GM20000 (cell line): Measurements from ENCODE around the gene PEX3.
"Not testable (repeated sequence)": the region's sequence is repeated elsewhere in the genome, so short reads cannot be mapped to it uniquely, and the experiment has no call there.

Source experiments
- DNase-seq: peaks from one replicate; pipeline ENCODE4 v3.0.0; 2012; ENCODE audit warnings: low spot score
- TF ChIP-seq, protein P1 (sequence below): IDR thresholded peaks from 2 replicates; pipeline ENCODE4 v1.5.1; 2012; ENCODE audit warnings: mild to moderate bottlenecking, control low read depth; ENCODE audit errors: extremely low read depth, missing control alignments

The PEX3 gene

DNA sequence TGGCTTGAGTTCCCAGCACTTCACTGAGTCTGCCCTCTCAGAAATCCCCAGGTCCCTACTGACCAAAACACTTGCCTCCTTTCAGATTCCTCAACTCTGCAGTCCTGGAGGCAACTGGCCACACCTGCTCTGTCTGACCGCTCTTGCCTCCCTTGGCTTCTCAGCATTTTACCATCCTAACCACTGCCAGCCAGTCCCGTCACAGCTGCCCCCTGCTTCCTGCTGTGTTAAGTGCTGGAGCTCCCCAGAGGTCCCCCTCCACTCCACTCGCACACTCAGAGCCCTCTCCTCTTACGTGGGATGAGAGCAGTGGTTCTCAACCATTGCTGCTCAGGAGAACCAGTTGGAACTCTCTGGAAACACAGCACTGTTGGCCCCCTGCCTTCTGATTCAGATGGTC is 20.6 kb upstream of the PEX3 start:
- no peak for DNase-seq
- TF ChIP-seq, protein P1, sequence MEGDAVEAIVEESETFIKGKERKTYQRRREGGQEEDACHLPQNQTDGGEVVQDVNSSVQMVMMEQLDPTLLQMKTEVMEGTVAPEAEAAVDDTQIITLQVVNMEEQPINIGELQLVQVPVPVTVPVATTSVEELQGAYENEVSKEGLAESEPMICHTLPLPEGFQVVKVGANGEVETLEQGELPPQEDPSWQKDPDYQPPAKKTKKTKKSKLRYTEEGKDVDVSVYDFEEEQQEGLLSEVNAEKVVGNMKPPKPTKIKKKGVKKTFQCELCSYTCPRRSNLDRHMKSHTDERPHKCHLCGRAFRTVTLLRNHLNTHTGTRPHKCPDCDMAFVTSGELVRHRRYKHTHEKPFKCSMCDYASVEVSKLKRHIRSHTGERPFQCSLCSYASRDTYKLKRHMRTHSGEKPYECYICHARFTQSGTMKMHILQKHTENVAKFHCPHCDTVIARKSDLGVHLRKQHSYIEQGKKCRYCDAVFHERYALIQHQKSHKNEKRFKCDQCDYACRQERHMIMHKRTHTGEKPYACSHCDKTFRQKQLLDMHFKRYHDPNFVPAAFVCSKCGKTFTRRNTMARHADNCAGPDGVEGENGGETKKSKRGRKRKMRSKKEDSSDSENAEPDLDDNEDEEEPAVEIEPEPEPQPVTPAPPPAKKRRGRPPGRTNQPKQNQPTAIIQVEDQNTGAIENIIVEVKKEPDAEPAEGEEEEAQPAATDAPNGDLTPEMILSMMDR, result no peak

- TF ChIP-seq, protein P1, result no peak
- DNase-seq, result no peak
Observed at GRCh38 chr6:143431226-143431625, 19.4 kb upstream of the PEX3 start.

GRCh38 chr6:143432588-143432987 is 18.0 kb upstream of the PEX3 start:
- DNase-seq, result no peak

DNA sequence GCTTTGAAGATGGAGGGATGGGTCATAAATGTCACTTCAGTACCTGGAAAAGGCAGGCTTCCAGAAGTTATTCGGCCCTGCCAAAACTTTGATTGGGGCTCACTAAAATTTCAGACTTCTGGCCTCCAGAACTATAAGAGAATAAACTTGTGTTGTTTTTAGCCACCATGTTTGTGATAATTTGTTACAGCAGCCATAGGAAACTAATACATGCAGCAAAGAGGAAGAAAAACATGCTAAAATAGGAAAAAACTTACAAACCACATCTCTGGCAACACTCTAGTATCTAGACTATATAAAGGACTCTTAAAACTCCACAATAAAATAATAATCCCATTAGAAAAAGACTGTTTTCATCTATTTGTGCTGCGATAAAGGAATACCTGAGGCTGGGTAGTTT is 9.6 kb upstream of the PEX3 start:
- DNase-seq, result no peak
- TF ChIP-seq, protein P1, result no peak

More at GRCh38 chr6:143432588-143432987, 18.0 kb upstream of the PEX3 start:
- TF ChIP-seq, protein P1, result no peak

- DNase-seq, result no peak
- TF ChIP-seq, protein P1, result no peak
Observed at GRCh38 chr6:143441680-143442545, 8.7 kb upstream of the PEX3 start.

- DNase-seq, result no peak
- TF ChIP-seq, protein P1, result no peak
Observed at GRCh38 chr6:143443096-143443495, 7.5 kb upstream of the PEX3 start.

DNA sequence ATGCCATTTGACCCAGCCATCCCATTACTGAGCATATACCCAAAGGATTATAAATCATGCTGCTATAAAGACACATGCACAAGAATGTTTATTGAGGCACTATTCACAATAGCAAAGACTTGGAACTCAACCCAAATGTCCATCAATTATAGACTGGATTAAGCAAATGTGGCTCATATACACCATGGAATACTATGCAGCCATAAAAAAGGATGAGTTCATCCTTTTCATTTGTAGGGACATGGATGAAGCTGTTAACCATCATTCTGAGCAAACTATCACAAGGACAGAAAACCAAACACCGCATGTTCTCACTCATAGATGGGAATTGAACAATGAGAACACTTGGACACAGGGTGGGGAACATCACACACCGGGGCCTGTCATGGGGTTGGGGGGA is 2.7 kb upstream of the PEX3 start:
- DNase-seq, result not testable (repeated sequence)

- TF ChIP-seq, protein P1, result no peak
- no peak for DNase-seq
Observed at GRCh38 chr6:143449082-143449713, 1.4 kb upstream of the PEX3 start.
